Vagina (tissue), 2 donors: ENCODE data around the gene TLN1.

Experiments used
- POLR2A ChIP-seq, 2 donors: fragments of 450-650 bp; IDR thresholded peaks; one replicate each; pipeline ENCODE4 v1.6.1; 2017; ENCODE audit warnings: antibody characterized with exemption in 2 of 2, mild to moderate bottlenecking in 2 of 2, moderate library complexity in 2 of 2
- TF ChIP-seq, protein P1 (sequence below), 3 experiments: fragments of 450-650 bp in 2 of 3; fragments of 200-600 bp in 1 of 3; sonication (generic) in 1 of 3; IDR thresholded peaks; one replicate each; pipeline ENCODE4 v1.5.1; 2017 to 2019; ENCODE audit warnings: antibody characterized with exemption in 3 of 3, mild to moderate bottlenecking in 2 of 3, moderate library complexity in 2 of 3

- no peak for TF ChIP-seq POLR2A (IDR thresholded peaks at IDR 0.05)
- TF ChIP-seq, protein P1, sequence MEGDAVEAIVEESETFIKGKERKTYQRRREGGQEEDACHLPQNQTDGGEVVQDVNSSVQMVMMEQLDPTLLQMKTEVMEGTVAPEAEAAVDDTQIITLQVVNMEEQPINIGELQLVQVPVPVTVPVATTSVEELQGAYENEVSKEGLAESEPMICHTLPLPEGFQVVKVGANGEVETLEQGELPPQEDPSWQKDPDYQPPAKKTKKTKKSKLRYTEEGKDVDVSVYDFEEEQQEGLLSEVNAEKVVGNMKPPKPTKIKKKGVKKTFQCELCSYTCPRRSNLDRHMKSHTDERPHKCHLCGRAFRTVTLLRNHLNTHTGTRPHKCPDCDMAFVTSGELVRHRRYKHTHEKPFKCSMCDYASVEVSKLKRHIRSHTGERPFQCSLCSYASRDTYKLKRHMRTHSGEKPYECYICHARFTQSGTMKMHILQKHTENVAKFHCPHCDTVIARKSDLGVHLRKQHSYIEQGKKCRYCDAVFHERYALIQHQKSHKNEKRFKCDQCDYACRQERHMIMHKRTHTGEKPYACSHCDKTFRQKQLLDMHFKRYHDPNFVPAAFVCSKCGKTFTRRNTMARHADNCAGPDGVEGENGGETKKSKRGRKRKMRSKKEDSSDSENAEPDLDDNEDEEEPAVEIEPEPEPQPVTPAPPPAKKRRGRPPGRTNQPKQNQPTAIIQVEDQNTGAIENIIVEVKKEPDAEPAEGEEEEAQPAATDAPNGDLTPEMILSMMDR (IDR thresholded peaks at IDR 0.05), result no peak
Measured at GRCh38 chr9:35726931-35727330, 5.1 kb downstream of the TLN1 start.
